Naive thymus-derived CD4-positive, alpha-beta T cell (primary cell): ENCODE data around the gene MYO9A. TPM values are rescaled to one million over a fixed set of nuclear protein-coding genes. Genes with fewer than 3 reads are reported as not detected.

Experiments
- ATAC-seq: fragments of 150-1000 bp; cut with Tn5 transposase; 2 replicates; pipeline ENCODE4 v1.10.0; 2021; ENCODE audit warnings: mild to moderate bottlenecking, moderate library complexity
- CTCF ChIA-PET: fragments of 350-600 bp; sonication (Branson Sonifier 250); formaldehyde crosslinking; loops from one replicate; lab custom pipeline; 2021; ENCODE audit warnings: antibody characterized with exemption; lab: Charles Lee
- POLR2A ChIA-PET: fragments of 350-600 bp; sonication (Branson Sonifier 250); formaldehyde crosslinking; loops from one replicate; lab custom pipeline; 2021; ENCODE audit warnings: antibody characterized with exemption, inconsistent platforms; lab: Charles Lee
- DNase-seq, 9 donors: peaks; one replicate each; pipeline versions ENCODE4 v3.0.0 to v3.0.0-alpha.2; 2020 to 2022; ENCODE audit warnings: mixed read lengths in 1 of 9
- H3K27ac ChIP-seq: one replicate; pipeline ENCODE4 v1.7.0; 2013; ENCODE audit warnings: mild to moderate bottlenecking, low read depth, low read length, moderate library complexity
- H3K27me3 ChIP-seq, 2 donors: one replicate each; pipeline ENCODE4 v1.7.0; 2013; ENCODE audit warnings: low read length in 2 of 2, mild to moderate bottlenecking in 2 of 2, moderate library complexity in 2 of 2; ENCODE audit not compliant: control insufficient read depth in 2 of 2, insufficient read depth in 2 of 2
- H3K36me3 ChIP-seq, 3 experiments: 1 replicate in 2 of 3; 2 replicates in 1 of 3; pipeline ENCODE4 v1.7.0; 2013; ENCODE audit warnings: low read length in 3 of 3, mild to moderate bottlenecking in 3 of 3, moderate library complexity in 1 of 3; ENCODE audit not compliant: insufficient read depth in 3 of 3, control insufficient read depth in 2 of 3
- H3K4me1 ChIP-seq, 2 donors: one replicate each; pipeline ENCODE4 v1.7.0; 2013; ENCODE audit warnings: low read length in 2 of 2, mild to moderate bottlenecking in 2 of 2, moderate library complexity in 1 of 2; ENCODE audit not compliant: control insufficient read depth in 2 of 2, insufficient read depth in 2 of 2
- H3K4me3 ChIP-seq: 2 replicates; pipeline ENCODE4 v1.7.0; 2013; ENCODE audit warnings: mild to moderate bottlenecking, low read length
- H3K9me3 ChIP-seq, 3 experiments: 1 replicate in 2 of 3; 2 replicates in 1 of 3; pipeline ENCODE4 v1.7.0; 2013; ENCODE audit warnings: low read length in 3 of 3; ENCODE audit not compliant: control insufficient read depth in 2 of 3
- H3K27ac Mint-ChIP-seq, 9 donors: one replicate each; pipeline ENCODE4 v1.8.0; 2020 to 2022; ENCODE audit warnings: mixed read lengths in 9 of 9, mild to moderate bottlenecking in 8 of 9, moderate library complexity in 5 of 9, inconsistent platforms in 2 of 9
- H3K27me3 Mint-ChIP-seq, 5 donors: one replicate each; pipeline ENCODE4 v1.8.0; 2021 to 2022; ENCODE audit warnings: mixed read lengths in 5 of 5, mild to moderate bottlenecking in 1 of 5
- H3K36me3 Mint-ChIP-seq, 5 donors: one replicate each; pipeline ENCODE4 v1.8.0; 2020 to 2022; ENCODE audit warnings: mixed read lengths in 5 of 5, mild to moderate bottlenecking in 3 of 5, inconsistent platforms in 1 of 5
- H3K4me1 Mint-ChIP-seq, 7 donors: one replicate each; pipeline ENCODE4 v1.8.0; 2020 to 2022; ENCODE audit warnings: mixed read lengths in 7 of 7, mild to moderate bottlenecking in 3 of 7, inconsistent platforms in 1 of 7
- H3K4me3 Mint-ChIP-seq, 10 donors: one replicate each; pipeline ENCODE4 v1.8.0; 2020 to 2022; ENCODE audit warnings: mild to moderate bottlenecking in 10 of 10, mixed read lengths in 10 of 10, moderate library complexity in 6 of 10, inconsistent platforms in 2 of 10
- H3K9me3 Mint-ChIP-seq, 11 donors: one replicate each; pipeline ENCODE4 v1.8.0; 2020 to 2022; ENCODE audit warnings: mixed read lengths in 11 of 11, mild to moderate bottlenecking in 4 of 11, inconsistent platforms in 1 of 11, moderate library complexity in 1 of 11
- intact Hi-C, 2 donors: fragments of 100-400 bp; cut with micrococcal nuclease; formaldehyde crosslinking; loops; one replicate each; pipeline ENCODE4 v1.15.1; 2023
- polyA plus RNA-seq, 2 donors: library from polyadenylated mRNA; unstranded; fragments of 300-500 nt; fragmentation: Illumina TruSeq; gene quantifications; one replicate each; pipeline ENCODE4 v1.2.3, GENCODE V29; 2021
- total RNA-seq, 6 experiments: library from RNA in 5 of 6; stranded (reverse) in 5 of 6; gene quantifications; 1 replicate in 5 of 6; 2 replicates in 1 of 6; pipeline ENCODE4 v1.2.3 and lab custom pipeline; 2021 to 2026

MYO9A gene
- total and polyA plus RNA-seq, 7 experiments from 2014 or later, result 8.4 to 53.3 (median 29.0) TPM

DNA sequence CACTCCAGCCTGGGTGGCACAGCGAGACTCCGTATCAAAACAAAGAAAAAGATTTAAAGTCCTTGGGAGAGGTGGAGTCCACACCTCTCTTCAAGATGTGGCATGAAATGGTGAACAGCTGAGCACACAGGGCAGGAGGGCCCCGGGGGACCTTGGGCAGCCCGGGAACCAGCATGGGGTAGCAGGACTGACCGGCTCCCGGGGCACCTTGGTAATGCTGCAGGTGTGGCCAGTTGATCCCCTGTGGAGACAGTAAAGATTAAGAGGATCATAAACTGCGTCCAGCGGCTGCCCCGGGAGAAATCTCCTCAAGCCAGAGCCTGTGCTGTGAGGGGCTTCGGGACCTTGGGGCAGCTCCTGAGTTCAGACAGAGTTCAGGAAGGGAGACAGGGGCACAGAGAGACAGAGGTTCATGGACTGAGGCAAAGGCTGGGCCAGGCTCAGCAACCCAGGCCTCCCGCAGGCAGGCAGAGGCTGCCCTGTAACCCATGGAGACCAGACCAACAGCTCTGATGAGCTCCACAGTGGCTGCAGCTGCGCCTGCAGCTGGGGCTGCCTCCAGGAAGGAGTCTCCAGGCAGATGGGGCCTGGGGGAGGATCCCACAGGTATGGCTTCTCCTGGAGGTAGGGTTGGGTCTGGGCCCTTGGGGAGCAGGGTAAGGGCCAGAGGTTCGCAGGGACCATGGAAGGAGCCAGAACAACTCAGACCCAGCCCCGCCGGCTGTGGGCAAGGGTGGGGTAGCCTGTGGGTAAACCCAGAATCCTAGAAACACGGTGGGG, 307.5 kb downstream of the MYO9A start, which contains the start of gene NR2E3:
TSS of gene NR2E3 (plus strand) at position 299 of the 780 bp plus-strand sequence. CDS start at position 489, 190 bp downstream.
- no peaks in the 10 kb centered on the region for H3K36me3 ChIP-seq
- H3K9me3 ChIP-seq, result no peaks in the 10 kb centered on the region
- H3K4me1 ChIP-seq, result no peaks in the 10 kb centered on the region
- no peaks in the 10 kb centered on the region for H3K36me3 Mint-ChIP-seq
- H3K27me3 Mint-ChIP-seq, result peaks cover 0 to 4% (median 0%) of the 10 kb centered on the region in 5 donors
- no peak within 1 kb of the TSS for H3K27ac Mint-ChIP-seq
- no peaks in the 10 kb centered on the region for H3K4me1 Mint-ChIP-seq
- no peak within 1 kb of the TSS for H3K27ac ChIP-seq
- H3K4me3 ChIP-seq, result no peak within 1 kb of the TSS
- intact Hi-C loops, result no loop called here
- H3K4me3 Mint-ChIP-seq, result no peak within 1 kb of the TSS
- ATAC-seq (no peak), DNase-seq (no peak)
- ChIA-PET POLR2A (no interaction called here), CTCF (no interaction called here)
- peaks cover 0 to 2% (median 0%) of the 10 kb centered on the region in 11 donors for H3K9me3 Mint-ChIP-seq
- H3K27me3 ChIP-seq, result no peaks in the 10 kb centered on the region

DNA sequence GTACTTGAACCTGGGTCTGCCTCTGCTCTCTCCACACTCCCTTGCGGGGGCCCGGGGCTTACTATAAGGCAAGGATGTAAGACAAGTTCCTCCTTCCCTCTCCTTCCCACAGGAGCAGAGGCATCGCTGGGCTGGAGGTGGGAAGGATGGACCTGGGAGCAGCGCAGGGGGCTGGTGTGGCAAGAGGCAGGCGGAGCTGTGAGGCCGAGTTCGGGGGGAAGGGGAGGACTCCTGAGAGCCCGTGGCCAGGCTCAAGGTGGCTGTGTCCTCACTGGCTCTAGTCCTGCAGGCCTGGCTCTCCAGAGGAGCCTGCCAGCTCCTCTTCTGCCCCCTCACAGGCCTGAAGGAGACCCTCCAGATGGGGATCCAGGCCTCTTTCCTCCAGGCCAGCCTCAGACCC, 308.6 kb downstream of the MYO9A start:
- H3K36me3 ChIP-seq, result no peaks in the 10 kb centered on the region
- Mint-ChIP-seq H3K4me3 (no peak overlapping the region), H3K9me3 (peaks cover 0 to 2% (median 0%) of the 10 kb centered on the region in 11 donors), H3K36me3 (no peaks in the 10 kb centered on the region), H3K4me1 (no peaks in the 10 kb centered on the region), H3K27ac (no peak overlapping the region), H3K27me3 (peaks cover 0 to 6% (median 2%) of the 10 kb centered on the region in 5 donors)
- DNase-seq, result no peak
- H3K27ac ChIP-seq, result no peak overlapping the region
- H3K4me1 ChIP-seq, result no peaks in the 10 kb centered on the region
- intact Hi-C loops, result no loop called here
- POLR2A ChIA-PET, result no interaction called here
- no peaks in the 10 kb centered on the region for H3K9me3 ChIP-seq
- no peaks in the 10 kb centered on the region for H3K27me3 ChIP-seq
- H3K4me3 ChIP-seq, result no peak overlapping the region
- CTCF ChIA-PET, result no interaction called here
- ATAC-seq, result no peak

DNA sequence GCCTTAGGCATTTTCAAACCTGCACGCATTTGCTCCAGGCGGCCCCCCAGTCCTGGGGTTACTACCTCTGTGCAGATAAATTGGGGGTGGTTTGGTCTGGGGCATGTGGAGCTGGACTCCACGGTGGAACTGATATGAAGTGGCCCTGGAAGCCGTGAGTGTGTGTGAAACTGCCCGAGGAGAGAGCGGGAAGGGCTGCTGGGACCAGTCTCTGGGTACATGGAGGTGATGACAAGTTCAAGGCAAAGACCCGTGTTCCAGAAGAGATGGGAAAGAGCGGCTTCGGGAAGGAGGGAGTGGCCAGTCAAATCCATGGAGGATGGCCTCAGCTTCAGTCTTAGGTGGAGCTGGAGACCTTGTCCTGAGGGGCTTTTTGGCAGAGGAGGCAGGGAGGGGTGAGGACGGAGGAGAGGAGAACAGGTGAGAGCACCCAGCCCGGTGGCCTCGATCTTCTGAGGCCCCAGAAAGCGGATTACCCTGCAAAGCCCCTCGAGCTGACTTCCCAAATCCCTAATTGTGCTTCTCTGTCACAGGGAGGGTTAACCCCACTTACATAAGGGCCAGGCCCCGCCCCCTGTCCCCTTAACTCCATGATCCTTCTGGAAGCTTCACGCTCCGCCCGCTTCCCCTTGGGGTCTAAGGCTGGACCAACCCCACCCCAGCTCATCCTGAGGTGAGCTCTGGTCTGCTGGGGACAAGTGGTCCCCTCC, 309.5 kb downstream of the MYO9A start:
- no peaks in the 10 kb centered on the region for H3K36me3 Mint-ChIP-seq
- CTCF ChIA-PET, result no interaction called here
- H3K27me3 Mint-ChIP-seq, result peaks cover 0 to 6% (median 2%) of the 10 kb centered on the region in 5 donors
- H3K27ac Mint-ChIP-seq, result no peak overlapping the region
- no peaks in the 10 kb centered on the region for H3K27me3 ChIP-seq
- no peak overlapping the region for H3K27ac ChIP-seq
- intact Hi-C loops, result no loop called here
- H3K4me3 ChIP-seq, result no peak overlapping the region
- H3K9me3 Mint-ChIP-seq, result peaks cover 0 to 2% (median 0%) of the 10 kb centered on the region in 11 donors
- H3K9me3 ChIP-seq, result no peaks in the 10 kb centered on the region
- ATAC-seq (no peak), DNase-seq (no peak)
- POLR2A ChIA-PET, result no interaction called here
- no peaks in the 10 kb centered on the region for H3K4me1 ChIP-seq
- no peak overlapping the region for H3K4me3 Mint-ChIP-seq
- no peaks in the 10 kb centered on the region for H3K36me3 ChIP-seq
- H3K4me1 Mint-ChIP-seq, result no peaks in the 10 kb centered on the region

DNA sequence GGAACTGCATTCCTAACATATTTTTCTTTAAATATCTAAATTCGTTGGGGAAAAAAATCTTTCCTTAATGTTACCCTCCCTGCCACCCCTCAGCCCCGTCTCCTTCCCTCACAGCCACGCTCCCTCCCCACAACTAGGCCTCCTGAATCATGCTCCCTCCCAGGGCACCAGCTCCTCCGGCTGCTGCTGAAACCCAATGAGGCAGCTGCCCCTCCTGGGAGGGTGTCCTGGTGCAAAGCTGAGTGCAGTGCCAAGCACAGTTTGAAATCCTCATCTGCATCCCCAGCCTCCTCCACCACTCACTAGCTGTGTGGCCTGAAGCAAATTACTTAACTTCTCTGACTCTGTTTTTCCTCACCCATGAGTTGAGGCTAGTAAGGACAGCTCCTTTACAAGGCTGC, 310.3 kb downstream of the MYO9A start:
- Histone ChIP-seq H3K4me3 (no peak overlapping the region), H3K4me1 (no peaks in the 10 kb centered on the region), H3K27ac (no peak overlapping the region), H3K9me3 (no peaks in the 10 kb centered on the region), H3K36me3 (no peaks in the 10 kb centered on the region), H3K27me3 (no peaks in the 10 kb centered on the region)
- no peak overlapping the region for H3K4me3 Mint-ChIP-seq
- intact Hi-C loops, result no loop called here
- ATAC-seq (no peak), DNase-seq (no peak)
- POLR2A ChIA-PET, result no interaction called here
- H3K27me3 Mint-ChIP-seq, result peaks cover 0 to 7% (median 2%) of the 10 kb centered on the region in 5 donors
- no peak overlapping the region for H3K27ac Mint-ChIP-seq
- no peaks in the 10 kb centered on the region for H3K36me3 Mint-ChIP-seq
- CTCF ChIA-PET, result no interaction called here
- peaks cover 0 to 2% (median 0%) of the 10 kb centered on the region in 11 donors for H3K9me3 Mint-ChIP-seq
- no peaks in the 10 kb centered on the region for H3K4me1 Mint-ChIP-seq

DNA sequence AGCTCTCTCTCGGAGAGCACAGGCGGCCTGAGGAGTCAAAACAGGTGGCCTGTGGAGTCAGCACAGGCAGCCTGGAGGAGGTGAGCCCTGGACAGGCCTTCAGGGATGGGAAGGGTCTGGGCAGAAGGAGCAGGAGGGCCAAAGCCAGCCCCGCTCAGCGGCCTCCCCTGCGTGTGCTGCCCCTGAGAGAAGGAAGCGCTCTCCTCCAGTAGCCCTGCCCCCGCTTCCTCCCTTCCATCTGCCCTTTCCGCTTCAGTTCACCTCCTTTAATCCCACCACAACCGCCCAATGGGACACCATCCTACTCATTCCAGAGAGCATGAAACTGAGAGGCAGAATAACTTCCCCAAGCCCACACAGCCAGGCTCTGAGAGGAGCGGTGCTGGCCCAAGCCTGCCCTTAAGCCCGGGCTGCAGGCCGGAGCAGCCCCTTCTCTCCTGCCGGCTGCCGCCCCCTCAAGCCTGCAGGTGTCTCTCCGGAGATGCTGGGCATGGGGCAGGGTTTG, 310.8 kb downstream of the MYO9A start:
- Histone ChIP-seq H3K36me3 (no peaks in the 10 kb centered on the region), H3K27ac (no peak overlapping the region), H3K4me1 (no peaks in the 10 kb centered on the region), H3K9me3 (no peaks in the 10 kb centered on the region), H3K27me3 (no peaks in the 10 kb centered on the region), H3K4me3 (no peak overlapping the region)
- DNase-seq (no peak), ATAC-seq (no peak)
- H3K27me3 Mint-ChIP-seq, result peaks cover 0 to 12% (median 5%) of the 10 kb centered on the region in 5 donors
- intact Hi-C loops, result no loop called here
- ChIA-PET POLR2A (no interaction called here), CTCF (no interaction called here)
- H3K4me1 Mint-ChIP-seq, result no peaks in the 10 kb centered on the region
- no peaks in the 10 kb centered on the region for H3K36me3 Mint-ChIP-seq
- no peak overlapping the region for H3K4me3 Mint-ChIP-seq
- H3K9me3 Mint-ChIP-seq, result peaks cover 0 to 2% (median 0%) of the 10 kb centered on the region in 11 donors
- H3K27ac Mint-ChIP-seq, result no peak overlapping the region

DNA sequence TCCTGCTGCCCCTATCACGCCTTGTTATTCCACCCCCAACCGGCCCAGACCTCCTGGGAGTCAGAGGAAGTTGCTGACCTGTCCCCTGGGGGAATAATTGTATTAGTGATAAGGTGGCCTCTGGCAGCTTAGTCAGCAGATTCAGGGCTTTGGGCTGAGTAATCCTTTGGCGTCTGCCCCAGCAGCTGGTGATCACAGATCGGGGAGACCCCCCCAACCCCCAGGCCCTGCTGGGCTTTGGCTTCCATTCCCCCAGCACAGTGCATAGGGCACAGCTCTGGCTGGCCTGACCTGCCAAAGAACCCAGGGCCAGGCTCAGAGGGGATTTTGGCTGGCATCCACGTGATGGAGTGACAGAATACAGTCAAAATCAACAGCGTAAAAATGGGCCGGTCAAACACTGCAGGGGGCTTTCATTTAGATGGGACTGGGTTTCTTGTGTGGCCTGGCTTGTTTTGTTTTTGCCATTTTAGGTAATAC, 311.5 kb downstream of the MYO9A start:
- H3K9me3 Mint-ChIP-seq, result peaks cover 0 to 2% (median 0%) of the 10 kb centered on the region in 11 donors
- ATAC-seq (no peak), DNase-seq (no peak)
- intact Hi-C loops, result no loop called here
- H3K4me1 ChIP-seq, result no peaks in the 10 kb centered on the region
- peaks cover 0 to 16% (median 9%) of the 10 kb centered on the region in 5 donors for H3K27me3 Mint-ChIP-seq
- no peaks in the 10 kb centered on the region for H3K4me1 Mint-ChIP-seq
- no peak overlapping the region for H3K4me3 Mint-ChIP-seq
- no peaks in the 10 kb centered on the region for H3K36me3 ChIP-seq
- H3K27ac ChIP-seq, result no peak overlapping the region
- CTCF ChIA-PET, result no interaction called here
- no peak overlapping the region for H3K27ac Mint-ChIP-seq
- H3K9me3 ChIP-seq, result no peaks in the 10 kb centered on the region
- no peaks in the 10 kb centered on the region for H3K36me3 Mint-ChIP-seq
- no peaks in the 10 kb centered on the region for H3K27me3 ChIP-seq
- POLR2A ChIA-PET, result no interaction called here
- no peak overlapping the region for H3K4me3 ChIP-seq
